Tibial nerve (tissue), 3 donors: ENCODE measurements around the gene PLCD4.

Experiments used
- CTCF ChIP-seq, 5 experiments: fragments of 200-600 bp in 3 of 5; fragments of 450-650 bp in 2 of 5; sonication (generic) in 3 of 5; IDR thresholded peaks; one replicate each; pipeline ENCODE4 v1.5.1; 2016 to 2019; ENCODE audit warnings: antibody characterized with exemption in 5 of 5, mild to moderate bottlenecking in 3 of 5, moderate library complexity in 2 of 5
- POLR2A ChIP-seq, 2 donors: fragments of 450-650 bp; IDR thresholded peaks; one replicate each; pipeline ENCODE4 v1.6.1; 2017; ENCODE audit warnings: antibody characterized with exemption in 2 of 2, mild to moderate bottlenecking in 2 of 2, moderate library complexity in 2 of 2

- no peak for TF ChIP-seq CTCF (IDR thresholded peaks at IDR 0.05)
- no peak for TF ChIP-seq POLR2A (IDR thresholded peaks at IDR 0.05)
These were observed 37.0 kb downstream of the PLCD4 start for GRCh38 chr2:218644721-218645120.
